B cell (primary cell): ENCODE data around the gene SMURF1. TPM values are rescaled to one million over a fixed set of nuclear protein-coding genes. Genes with fewer than 3 reads are reported as not detected.

Source experiments
- ATAC-seq: fragments of 200-7000 bp; cut with Tn5 transposase; one replicate; pipeline ENCODE4 v1.10.0; 2021; ENCODE audit warnings: low read depth, mild to moderate bottlenecking, moderate number of reproducible peaks, moderate library complexity
- CTCF ChIA-PET: fragments of 350-600 bp; sonication (Branson Sonifier 250); formaldehyde crosslinking; loops from one replicate; lab custom pipeline; 2021; ENCODE audit warnings: antibody characterized with exemption, inconsistent platforms; lab: Charles Lee
- POLR2A ChIA-PET: fragments of 350-600 bp; sonication (Branson Sonifier 250); formaldehyde crosslinking; loops from one replicate; lab custom pipeline; 2021; ENCODE audit warnings: antibody characterized with exemption; lab: Charles Lee
- DNase-seq: peaks from one replicate; pipeline ENCODE4 v3.0.0; 2013
- H2AFZ ChIP-seq: 2 replicates; pipeline ENCODE4 v1.6.1; 2012; ENCODE audit warnings: mild to moderate bottlenecking, low read depth, low read length; ENCODE audit not compliant: insufficient read depth, poor library complexity, severe bottlenecking
- H3K27ac ChIP-seq, 2 donors: 1 replicate in 1 of 2; 2 replicates in 1 of 2; pipeline ENCODE4 v1.5.1; 2012 to 2013; ENCODE audit warnings: low read length in 2 of 2, mild to moderate bottlenecking in 2 of 2, moderate library complexity in 1 of 2
- H3K27me3 ChIP-seq, 4 experiments: fragments of 200-600 bp in 1 of 4; sonication (generic) in 1 of 4; replicated peaks in 1 of 4; 1 replicate in 2 of 4; 2 replicates in 2 of 4; pipeline versions ENCODE4 v1.6.1 to v1.7.0; 2013 to 2016; ENCODE audit warnings: low read length in 3 of 4, mild to moderate bottlenecking in 2 of 4, mixed read lengths in 1 of 4, moderate library complexity in 1 of 4; ENCODE audit not compliant: insufficient read depth in 4 of 4, control insufficient read depth in 3 of 4; ENCODE audit errors: control extremely low read depth in 1 of 4
- H3K36me3 ChIP-seq, 2 experiments: replicated peaks in 1 of 2; 1 replicate in 1 of 2; 2 replicates in 1 of 2; pipeline versions ENCODE4 v1.6.1 to v1.7.1; 2013; ENCODE audit warnings: low read length in 1 of 2; ENCODE audit not compliant: insufficient read depth in 2 of 2, control insufficient read depth in 1 of 2; ENCODE audit errors: control extremely low read depth in 1 of 2, extremely low read depth in 1 of 2
- H3K4me1 ChIP-seq, 2 donors: fragments of 200-600 bp in 1 of 2; sonication (generic) in 1 of 2; 1 replicate in 1 of 2; 2 replicates in 1 of 2; pipeline versions ENCODE4 v1.5.1 to v1.6.1; 2013 to 2017; ENCODE audit warnings: low read length in 2 of 2; ENCODE audit not compliant: control insufficient read depth in 2 of 2, insufficient read depth in 2 of 2
- H3K4me2 ChIP-seq: replicated peaks from 2 replicates; pipeline ENCODE3; 2012; ENCODE audit warnings: mild to moderate bottlenecking, low read depth, low read length; ENCODE audit not compliant: poor library complexity, severe bottlenecking
- H3K4me3 ChIP-seq, 5 experiments: fragments of 200-600 bp in 1 of 5; sonication (generic) in 1 of 5; 1 replicate in 3 of 5; 2 replicates in 2 of 5; pipeline versions ENCODE4 v1.5.1 to v1.7.0; 2011 to 2016; ENCODE audit warnings: low read length in 4 of 5, mild to moderate bottlenecking in 4 of 5, low read depth in 2 of 5, control low read depth in 1 of 5, moderate library complexity in 1 of 5; ENCODE audit not compliant: insufficient read depth in 1 of 5; ENCODE audit errors: control extremely low read depth in 1 of 5, extremely low read depth in 1 of 5
- H3K79me2 ChIP-seq: fragments of 200-600 bp; sonication (generic); one replicate; pipeline ENCODE4 v1.6.0; 2016; ENCODE audit warnings: low read length; ENCODE audit not compliant: control insufficient read depth, insufficient read depth
- H3K9ac ChIP-seq: fragments of 200-600 bp; sonication (generic); 2 replicates; pipeline ENCODE4 v1.6.1; 2017; ENCODE audit warnings: mild to moderate bottlenecking, low read length, moderate library complexity
- H3K9me3 ChIP-seq, 3 donors: one replicate each; pipeline versions ENCODE4 v1.6.1 to v1.7.1; 2013; ENCODE audit warnings: low read length in 2 of 3; ENCODE audit not compliant: control insufficient read depth in 2 of 3, insufficient read depth in 1 of 3; ENCODE audit errors: control extremely low read depth in 1 of 3
- H4K20me1 ChIP-seq: 2 replicates; pipeline ENCODE4 v1.6.0; 2012; ENCODE audit warnings: mild to moderate bottlenecking, low read length; ENCODE audit not compliant: insufficient read depth, control insufficient read depth, poor library complexity, severe bottlenecking
- H3K27ac Mint-ChIP-seq: one replicate; pipeline ENCODE4 v1.8.0; 2021; ENCODE audit warnings: mixed read lengths
- H3K27me3 Mint-ChIP-seq: one replicate; pipeline ENCODE4 v1.8.0; 2021; ENCODE audit warnings: mixed read lengths
- H3K4me1 Mint-ChIP-seq: one replicate; pipeline ENCODE4 v1.8.0; 2021; ENCODE audit warnings: mixed read lengths
- H3K4me3 Mint-ChIP-seq: one replicate; pipeline ENCODE4 v1.8.0; 2021; ENCODE audit warnings: mixed read lengths
- H3K9me3 Mint-ChIP-seq: one replicate; pipeline ENCODE4 v1.8.0; 2022; ENCODE audit warnings: mixed read lengths; ENCODE audit not compliant: insufficient read depth
- EZH2 ChIP-seq: IDR thresholded peaks from 2 replicates; pipeline ENCODE4 v1.6.1; 2012; ENCODE audit warnings: borderline replicate concordance, low read depth, mild to moderate bottlenecking, moderate library complexity, low read length; ENCODE audit not compliant: insufficient read depth, poor library complexity, severe bottlenecking
- WGBS: methylation state at CpG from one replicate; pipeline ENCODE4 v1.1.5; 2013; ENCODE audit warnings: missing lambda C conversion rate; ENCODE audit not compliant: insufficient coverage; 5-methylcytosine and 5-hydroxymethylcytosine counted together
- intact Hi-C: fragments of 100-400 bp; cut with micrococcal nuclease; formaldehyde crosslinking; loops from one replicate; pipeline ENCODE4 v1.10.0; 2022
- polyA plus RNA-seq: library from polyadenylated mRNA; depleted of rRNA; stranded (reverse); fragments of >200 nt; gene quantifications from 2 replicates; pipeline ENCODE4 v1.2.3, GENCODE V29; 2012
- total RNA-seq, 2 donors: library from RNA; stranded (reverse); fragments of 120-200 nt in 1 of 2; gene quantifications; 1 replicate in 1 of 2; 2 replicates in 1 of 2; pipeline versions ENCODE4 v1.2.3 to v1.2.4, GENCODE V29; 2013 to 2022
- TF ChIP-seq, protein P1 (sequence below): fragments of 200-600 bp; IDR thresholded peaks from one replicate; pipeline ENCODE4 v1.8.0; 2022; ENCODE audit warnings: antibody characterized with exemption, mild to moderate bottlenecking

Gene SMURF1
- total and polyA plus RNA-seq, 2 donors (not counting 1 experiment from before 2014, with no cell fraction given) = 7.5 to 28.6 TPM

DNA sequence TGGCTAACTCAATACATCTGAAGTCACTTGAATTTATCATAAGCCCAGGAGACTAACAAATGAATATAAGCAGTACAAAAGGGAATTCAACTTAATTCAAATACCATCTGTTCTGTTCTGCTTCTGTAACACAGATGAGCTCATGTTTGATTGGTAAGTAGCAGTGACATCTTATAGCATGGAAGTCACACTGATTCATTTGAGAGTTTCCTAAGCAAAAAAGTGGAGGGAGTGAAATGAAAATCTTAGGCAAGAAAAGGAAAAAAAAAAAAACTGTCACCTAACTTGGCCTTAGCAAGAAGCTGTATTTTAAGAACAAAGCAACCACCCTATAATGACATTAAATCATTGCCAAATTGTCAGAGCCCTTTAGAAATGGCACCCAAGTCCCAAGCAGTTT is 49.5 kb downstream of the SMURF1 start:
- no peak overlapping the region for H3K27ac ChIP-seq
- H3K4me3 ChIP-seq = no peak overlapping the region
- peaks cover 76% of the 10 kb centered on the region for H3K79me2 ChIP-seq
- H3K27ac Mint-ChIP-seq = no peak overlapping the region
- H3K36me3 ChIP-seq = no peaks in the 10 kb centered on the region
- no peaks in the 10 kb centered on the region for H3K27me3 Mint-ChIP-seq
- H3K4me1 ChIP-seq = no peaks in the 10 kb centered on the region
- H3K27me3 ChIP-seq = no peaks in the 10 kb centered on the region
- TF ChIP-seq, protein P1, sequence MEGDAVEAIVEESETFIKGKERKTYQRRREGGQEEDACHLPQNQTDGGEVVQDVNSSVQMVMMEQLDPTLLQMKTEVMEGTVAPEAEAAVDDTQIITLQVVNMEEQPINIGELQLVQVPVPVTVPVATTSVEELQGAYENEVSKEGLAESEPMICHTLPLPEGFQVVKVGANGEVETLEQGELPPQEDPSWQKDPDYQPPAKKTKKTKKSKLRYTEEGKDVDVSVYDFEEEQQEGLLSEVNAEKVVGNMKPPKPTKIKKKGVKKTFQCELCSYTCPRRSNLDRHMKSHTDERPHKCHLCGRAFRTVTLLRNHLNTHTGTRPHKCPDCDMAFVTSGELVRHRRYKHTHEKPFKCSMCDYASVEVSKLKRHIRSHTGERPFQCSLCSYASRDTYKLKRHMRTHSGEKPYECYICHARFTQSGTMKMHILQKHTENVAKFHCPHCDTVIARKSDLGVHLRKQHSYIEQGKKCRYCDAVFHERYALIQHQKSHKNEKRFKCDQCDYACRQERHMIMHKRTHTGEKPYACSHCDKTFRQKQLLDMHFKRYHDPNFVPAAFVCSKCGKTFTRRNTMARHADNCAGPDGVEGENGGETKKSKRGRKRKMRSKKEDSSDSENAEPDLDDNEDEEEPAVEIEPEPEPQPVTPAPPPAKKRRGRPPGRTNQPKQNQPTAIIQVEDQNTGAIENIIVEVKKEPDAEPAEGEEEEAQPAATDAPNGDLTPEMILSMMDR = no peak
- TF ChIP-seq EZH2 = no peak
- H3K9ac ChIP-seq = no peak overlapping the region
- peaks cover 2 to 10% (median 2%) of the 10 kb centered on the region in 3 donors for H3K9me3 ChIP-seq
- H3K4me3 Mint-ChIP-seq = no peak overlapping the region
- H2AFZ ChIP-seq = no peak overlapping the region
- intact Hi-C loops = no loop called here
- H3K9me3 Mint-ChIP-seq = peaks cover 6% of the 10 kb centered on the region
- ChIA-PET POLR2A (no interaction called here), CTCF (no interaction called here)
- DNase-seq (no peak), ATAC-seq (no peak)
- peaks cover 16% of the 10 kb centered on the region for H3K4me1 Mint-ChIP-seq
- peaks cover 40% of the 10 kb centered on the region for H4K20me1 ChIP-seq
- no peak overlapping the region for H3K4me2 ChIP-seq

DNA sequence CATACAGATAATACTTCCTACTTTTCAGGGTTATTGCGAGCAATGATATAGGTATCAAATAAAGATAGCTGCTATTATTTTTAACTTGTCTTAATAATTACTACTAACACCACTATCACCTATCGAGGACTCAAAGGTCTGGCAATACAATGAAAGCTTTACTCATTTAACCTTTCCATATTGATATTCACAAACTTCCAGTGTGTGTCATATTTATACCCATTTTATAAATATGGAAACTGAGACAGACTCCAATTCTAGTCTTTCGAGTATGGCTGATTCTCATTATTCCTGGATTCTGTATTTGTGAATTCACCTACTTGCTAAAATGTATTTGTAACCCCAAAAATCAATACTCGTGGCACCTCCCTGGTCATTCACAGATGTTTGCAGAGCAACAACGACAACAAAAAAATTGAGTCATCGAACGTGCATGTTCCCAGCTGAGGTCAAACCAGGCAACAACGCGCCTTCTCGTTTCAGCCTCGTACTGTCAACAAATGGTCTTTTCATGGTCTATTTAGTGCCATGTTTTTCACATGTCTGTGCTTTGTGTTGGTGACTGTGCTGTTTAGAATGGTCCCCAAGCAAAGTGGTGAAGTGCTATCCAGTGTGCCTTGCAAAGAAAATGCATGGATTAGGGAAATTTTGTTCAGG is 51.7 kb downstream of the SMURF1 start:
- no peak overlapping the region for H3K27ac ChIP-seq
- no peaks in the 10 kb centered on the region for H3K27me3 ChIP-seq
- intact Hi-C loops = no loop called here
- Mint-ChIP-seq H3K4me3 (no peak overlapping the region), H3K4me1 (peaks cover 13% of the 10 kb centered on the region), H3K27ac (no peak overlapping the region), H3K27me3 (no peaks in the 10 kb centered on the region), H3K9me3 (no peaks in the 10 kb centered on the region)
- no peak for ATAC-seq
- H3K4me2 ChIP-seq = no peak overlapping the region
- TF ChIP-seq EZH2 = no peak
- TF ChIP-seq, protein P1 = no peak
- H3K4me3 ChIP-seq = no peak overlapping the region
- no peak overlapping the region for H3K9ac ChIP-seq
- peaks cover 63% of the 10 kb centered on the region for H3K79me2 ChIP-seq
- no peak overlapping the region for H2AFZ ChIP-seq
- H3K4me1 ChIP-seq = no peaks in the 10 kb centered on the region
- CTCF ChIA-PET = no interaction called here
- H3K36me3 ChIP-seq = no peaks in the 10 kb centered on the region
- POLR2A ChIA-PET = no interaction called here
- peaks cover 36% of the 10 kb centered on the region for H4K20me1 ChIP-seq
- 98% methylated on average over 7 of the region's 11 CpGs for WGBS
- DNase-seq = no peak
- H3K9me3 ChIP-seq = peaks cover 0 to 2% (median 0%) of the 10 kb centered on the region in 3 donors
